Effector memory CD8-positive, alpha-beta T cell (primary cell): ENCODE data around the gene PANX2.
A peak's percentile ranks its signal among the peaks of the same experiment; 100 is the strongest.

Experiments
- ATAC-seq: fragments of 150-1000 bp; cut with Tn5 transposase; replicated peaks from 2 replicates; pipeline ENCODE4 v1.10.0; 2021; ENCODE audit warnings: mild to moderate bottlenecking, moderate library complexity
- DNase-seq, 3 experiments: peaks; one replicate each; pipeline ENCODE4 v3.0.0; 2021
- H3K27ac Mint-ChIP-seq, 2 donors: one replicate each; pipeline ENCODE4 v1.8.0; 2022; ENCODE audit warnings: mild to moderate bottlenecking in 2 of 2, mixed read lengths in 2 of 2, moderate library complexity in 2 of 2
- H3K27me3 Mint-ChIP-seq, 2 donors: one replicate each; pipeline ENCODE4 v1.8.0; 2022; ENCODE audit warnings: mixed read lengths in 2 of 2
- H3K36me3 Mint-ChIP-seq: one replicate; pipeline ENCODE4 v1.8.0; 2022; ENCODE audit warnings: mild to moderate bottlenecking, moderate library complexity, mixed read lengths; ENCODE audit not compliant: insufficient read depth
- H3K4me1 Mint-ChIP-seq, 2 donors: one replicate each; pipeline ENCODE4 v1.8.0; 2022; ENCODE audit warnings: low read depth in 2 of 2, mixed read lengths in 2 of 2
- H3K4me3 Mint-ChIP-seq, 2 donors: one replicate each; pipeline ENCODE4 v1.8.0; 2022; ENCODE audit warnings: mild to moderate bottlenecking in 2 of 2, mixed read lengths in 2 of 2, moderate library complexity in 2 of 2
- H3K9me3 Mint-ChIP-seq, 2 donors: one replicate each; pipeline ENCODE4 v1.8.0; 2022; ENCODE audit warnings: mixed read lengths in 2 of 2

Gene PANX2

GRCh38 chr22:50171319-50171964, 911 bp downstream of the PANX2 start:
- H3K27me3 Mint-ChIP-seq: peaks cover 45 to 61% of the 10 kb centered on the region in 2 donors
- ATAC-seq: no peak

GRCh38 chr22:50171965-50172421, 1.5 kb downstream of the PANX2 start:
- Mint-ChIP-seq H3K27me3 (peaks cover 45 to 61% of the 10 kb centered on the region in 2 donors), H3K27ac (no peak overlapping the region), H3K4me3 (peak overlapping the region; percentile 48 to 56), H3K36me3 (no peaks in the 10 kb centered on the region), H3K9me3 (no peaks in the 10 kb centered on the region), H3K4me1 (peaks cover 3 to 9% of the 10 kb centered on the region in 2 donors)
- ATAC-seq (no peak), DNase-seq (no peak)

More at GRCh38 chr22:50171319-50171964, 911 bp downstream of the PANX2 start:
- Mint-ChIP-seq H3K4me1 (peaks cover 3 to 9% of the 10 kb centered on the region in 2 donors), H3K4me3 (peak overlapping the region; percentile 56 to 69), H3K27ac (no peak overlapping the region), H3K9me3 (no peaks in the 10 kb centered on the region), H3K36me3 (no peaks in the 10 kb centered on the region)
- DNase-seq: no peak

GRCh38 chr22:50173311-50173982, 2.9 kb downstream of the PANX2 start:
- Mint-ChIP-seq H3K4me1 (peaks cover 3 to 9% of the 10 kb centered on the region in 2 donors), H3K27ac (no peak overlapping the region), H3K27me3 (peaks cover 33 to 51% of the 10 kb centered on the region in 2 donors), H3K9me3 (no peaks in the 10 kb centered on the region), H3K4me3 (no peak overlapping the region), H3K36me3 (no peaks in the 10 kb centered on the region)
- ATAC-seq (no peak), DNase-seq (no peak)

GRCh38 chr22:50173983-50174355, 3.4 kb downstream of the PANX2 start:
- Mint-ChIP-seq H3K4me3 (no peak overlapping the region), H3K27me3 (peaks cover 28 to 51% of the 10 kb centered on the region in 2 donors), H3K9me3 (no peaks in the 10 kb centered on the region), H3K27ac (no peak overlapping the region), H3K36me3 (no peaks in the 10 kb centered on the region), H3K4me1 (peaks cover 3 to 9% of the 10 kb centered on the region in 2 donors)
- no peak for DNase-seq
- no peak for ATAC-seq

GRCh38 chr22:50174382-50175190, 4.1 kb downstream of the PANX2 start:
- Mint-ChIP-seq H3K36me3 (no peaks in the 10 kb centered on the region), H3K9me3 (no peaks in the 10 kb centered on the region), H3K27me3 (peaks cover 23 to 51% of the 10 kb centered on the region in 2 donors), H3K4me3 (no peak overlapping the region), H3K4me1 (peaks cover 1 to 5% of the 10 kb centered on the region in 2 donors), H3K27ac (no peak overlapping the region)
- ATAC-seq: no peak
- DNase-seq: no peak

- Mint-ChIP-seq H3K27me3 (peaks cover 23 to 55% of the 10 kb centered on the region in 2 donors), H3K36me3 (no peaks in the 10 kb centered on the region), H3K9me3 (no peaks in the 10 kb centered on the region), H3K4me3 (no peak overlapping the region), H3K4me1 (peaks cover 2 to 9% of the 10 kb centered on the region in 2 donors), H3K27ac (no peak overlapping the region)
- ATAC-seq (no peak), DNase-seq (no peak)
Measured at GRCh38 chr22:50175191-50175461, 4.6 kb downstream of the PANX2 start.

GRCh38 chr22:50175921-50176849, 5.7 kb downstream of the PANX2 start:
- no peak for DNase-seq
- Mint-ChIP-seq H3K27me3 (peaks cover 18 to 53% of the 10 kb centered on the region in 2 donors), H3K36me3 (no peaks in the 10 kb centered on the region), H3K4me3 (no peak overlapping the region), H3K27ac (no peak overlapping the region), H3K9me3 (no peaks in the 10 kb centered on the region), H3K4me1 (peaks cover 5% of the 10 kb centered on the region in 2 donors)
- no peak for ATAC-seq

GRCh38 chr22:50176850-50177536, 6.5 kb downstream of the PANX2 start:
- no peaks in the 10 kb centered on the region for H3K36me3 Mint-ChIP-seq
- H3K9me3 Mint-ChIP-seq: no peaks in the 10 kb centered on the region
- no peak overlapping the region for H3K27ac Mint-ChIP-seq
- no peak overlapping the region for H3K4me3 Mint-ChIP-seq
- DNase-seq: no peak
- H3K4me1 Mint-ChIP-seq: peaks cover 5% of the 10 kb centered on the region in 2 donors
- H3K27me3 Mint-ChIP-seq: peaks cover 14 to 45% of the 10 kb centered on the region in 2 donors
- no peak for ATAC-seq

GRCh38 chr22:50177537-50178470, 7.3 kb downstream of the PANX2 start:
- H3K27me3 Mint-ChIP-seq: peaks cover 6 to 37% of the 10 kb centered on the region in 2 donors
- ATAC-seq (no peak), DNase-seq (no peak)
- no peak overlapping the region for H3K4me3 Mint-ChIP-seq
- no peaks in the 10 kb centered on the region for H3K9me3 Mint-ChIP-seq
- H3K27ac Mint-ChIP-seq: no peak overlapping the region
- no peaks in the 10 kb centered on the region for H3K36me3 Mint-ChIP-seq
- H3K4me1 Mint-ChIP-seq: peaks cover 5% of the 10 kb centered on the region in 2 donors

- H3K36me3 Mint-ChIP-seq: no peaks in the 10 kb centered on the region
- H3K27ac Mint-ChIP-seq: no peak overlapping the region
- no peak overlapping the region for H3K4me3 Mint-ChIP-seq
- DNase-seq (no peak), ATAC-seq (no peak)
- peaks cover 5% of the 10 kb centered on the region in 2 donors for H3K4me1 Mint-ChIP-seq
- H3K9me3 Mint-ChIP-seq: no peaks in the 10 kb centered on the region
- peaks cover 0 to 30% of the 10 kb centered on the region in 2 donors for H3K27me3 Mint-ChIP-seq
Measured at GRCh38 chr22:50178471-50178864, 7.9 kb downstream of the PANX2 start.

GRCh38 chr22:50178871-50179869, 8.6 kb downstream of the PANX2 start:
- H3K27ac Mint-ChIP-seq: no peak overlapping the region
- ATAC-seq (no peak), DNase-seq (no peak)
- H3K9me3 Mint-ChIP-seq: no peaks in the 10 kb centered on the region
- H3K36me3 Mint-ChIP-seq: no peaks in the 10 kb centered on the region
- H3K4me1 Mint-ChIP-seq: peaks cover 5 to 7% of the 10 kb centered on the region in 2 donors
- H3K4me3 Mint-ChIP-seq: no peak overlapping the region
- H3K27me3 Mint-ChIP-seq: peaks cover 0 to 23% of the 10 kb centered on the region in 2 donors
